HG03378 (cell line): ENCODE data around the gene MYH15.
"Not testable (repeated sequence)": the region's sequence is repeated elsewhere in the genome, so short reads cannot be mapped to it uniquely, and the experiment has no call there.

ENCODE experiments used
- ATAC-seq: cut with Tn5 transposase; IDR thresholded peaks from one replicate; pipeline ENCODE4 v1.9.1; 2021; ENCODE audit warnings: mild to moderate bottlenecking, moderate library complexity; ENCODE audit not compliant: unreplicated experiment

Gene MYH15

DNA sequence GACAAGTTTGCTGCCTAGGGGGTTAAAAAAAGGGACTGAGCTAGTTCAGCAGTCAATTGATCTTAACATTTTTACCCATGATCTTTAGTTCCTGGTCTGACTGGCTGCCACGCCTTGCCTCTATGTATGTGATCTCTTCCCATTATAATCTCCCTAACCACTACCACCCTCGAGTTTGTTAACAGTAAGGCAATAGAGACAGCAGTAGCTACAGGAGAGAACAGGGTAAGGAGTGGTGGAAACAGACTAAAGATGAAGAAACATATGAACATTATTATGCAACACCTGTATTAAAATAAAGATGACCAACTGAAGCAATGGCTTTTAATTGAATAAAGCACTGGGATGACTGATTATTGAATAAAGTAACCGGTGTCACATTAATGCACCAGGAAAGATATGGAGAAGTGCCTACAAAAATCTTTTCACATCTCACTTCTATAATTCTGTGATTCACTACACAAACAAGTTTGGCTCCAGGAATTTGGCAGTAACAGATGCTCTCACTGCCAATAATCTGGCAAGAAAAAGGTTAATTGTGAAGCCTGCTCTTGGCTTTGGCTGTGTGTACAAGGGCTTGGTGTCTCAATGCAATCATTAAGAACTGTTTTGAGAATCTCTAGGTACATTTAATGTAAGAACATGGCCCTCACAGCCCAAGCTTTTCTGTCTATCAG lies 118.3 kb downstream of the MYH15 start:
- ATAC-seq, result no peak

GRCh38 chr3:108389372-108389771 lies 121.0 kb downstream of the MYH15 start:
- no peak for ATAC-seq

- peak; percentile 85 for ATAC-seq
Measured at GRCh38 chr3:108388136-108389132, 122.0 kb downstream of the MYH15 start.

DNA sequence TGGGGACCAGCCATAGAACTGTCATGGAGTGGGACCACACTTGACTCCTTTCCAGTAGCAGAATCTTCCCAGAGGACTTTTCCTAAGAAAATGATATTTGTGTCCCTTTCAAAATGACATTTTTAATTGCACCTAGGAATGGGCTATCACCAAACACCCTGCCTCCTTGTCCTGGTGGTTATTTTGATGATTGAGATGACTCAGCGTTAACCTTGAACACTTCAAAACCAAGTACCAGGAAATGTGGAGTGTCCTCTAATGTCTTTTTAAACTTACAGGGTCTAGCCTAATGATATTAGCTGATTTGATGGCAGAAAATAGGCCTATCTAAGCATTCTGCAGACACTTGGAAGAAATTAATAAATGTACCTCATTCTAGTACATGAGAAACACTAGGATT lies 123.3 kb downstream of the MYH15 start:
- ATAC-seq, result no peak

- ATAC-seq, result no peak
Measured at GRCh38 chr3:108383306-108383705, 127.1 kb downstream of the MYH15 start.

GRCh38 chr3:108381529-108382140 lies 128.8 kb downstream of the MYH15 start:
- ATAC-seq, result no peak

DNA sequence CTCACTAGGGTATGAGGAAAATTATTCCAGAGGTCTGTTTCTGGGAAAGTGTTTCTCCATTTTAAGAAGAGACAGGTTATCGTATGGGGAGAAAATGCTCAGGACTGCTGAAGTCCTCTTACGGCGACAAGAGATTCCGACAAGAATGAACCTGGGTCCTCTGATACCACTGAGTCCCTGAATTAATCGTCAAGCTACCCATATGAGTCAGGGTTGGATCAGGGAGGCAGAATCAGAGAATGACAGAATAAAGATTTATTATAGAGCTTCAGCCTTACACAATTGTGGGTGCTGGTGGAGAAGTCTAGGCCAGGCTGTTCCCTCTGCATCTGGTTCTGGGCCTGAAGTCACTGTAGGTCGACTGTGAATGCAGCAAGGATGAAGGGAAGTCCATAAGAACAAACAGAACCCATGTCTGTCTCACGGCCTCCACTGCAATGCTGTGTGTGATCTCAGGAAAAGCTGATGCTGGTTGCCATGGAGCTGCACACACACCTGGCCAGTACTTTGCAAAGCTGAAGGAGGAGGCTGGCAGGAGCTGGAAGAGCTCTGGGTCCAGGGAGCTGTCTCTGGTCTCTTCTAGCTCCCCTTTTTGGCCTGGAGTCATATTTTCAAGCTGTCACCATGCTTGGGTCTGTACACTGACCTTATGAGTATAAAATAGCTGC lies 130.1 kb downstream of the MYH15 start:
- ATAC-seq, result no peak

DNA sequence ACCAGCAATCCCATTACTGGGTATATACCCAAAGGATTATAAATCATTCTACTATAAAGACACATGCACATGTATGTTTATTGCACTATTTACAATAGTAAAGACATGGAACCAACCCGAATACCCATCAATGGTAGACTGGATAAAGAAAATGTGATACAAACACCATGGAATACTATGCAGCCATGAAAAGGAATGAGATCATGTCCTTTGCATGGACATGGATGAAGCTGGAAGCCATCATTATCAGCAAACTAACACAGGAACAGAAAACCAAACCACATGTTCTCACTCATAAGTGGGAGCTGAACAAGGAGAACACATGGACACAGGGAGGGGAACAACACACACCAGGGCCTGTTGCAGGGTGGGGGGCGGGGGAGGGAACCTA lies 131.4 kb downstream of the MYH15 start:
- not testable (repeated sequence) for ATAC-seq

DNA sequence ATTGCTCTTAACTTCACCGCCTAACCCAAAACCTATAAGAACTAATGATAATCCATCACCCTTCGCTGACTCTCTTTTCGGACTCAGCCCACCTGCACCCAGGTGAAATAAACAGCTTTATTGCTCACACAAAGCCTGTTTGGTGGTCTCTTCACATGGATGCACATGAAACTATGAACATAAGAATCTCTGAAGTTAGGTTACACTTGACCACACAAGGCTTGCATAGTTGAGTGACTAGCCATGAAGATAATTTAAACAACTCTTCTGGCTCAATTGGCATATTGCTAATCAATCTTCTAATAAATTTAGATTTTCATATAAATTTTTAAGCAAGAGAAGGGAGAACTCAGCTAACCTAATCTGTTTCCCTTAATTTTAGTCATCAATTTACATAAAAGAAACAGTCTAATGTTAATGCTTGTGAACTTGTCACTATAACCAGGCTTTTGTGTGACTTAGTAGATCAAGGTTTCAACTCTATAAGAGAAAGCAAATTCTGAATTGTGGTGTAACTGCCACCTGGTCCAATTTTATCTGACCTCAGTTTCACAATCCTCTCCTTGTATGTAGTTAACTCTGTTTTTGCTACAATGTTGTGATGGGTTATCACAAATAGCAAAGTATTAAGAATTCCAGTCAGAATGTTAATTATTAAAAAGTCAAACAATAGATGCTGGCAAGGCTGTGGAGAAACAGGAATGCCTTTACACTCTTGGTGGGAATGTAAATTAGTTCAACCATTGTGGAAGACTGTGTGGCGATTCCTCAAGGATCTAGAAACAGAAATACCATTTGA lies 132.0 kb downstream of the MYH15 start:
- ATAC-seq, result peak; percentile 58

DNA sequence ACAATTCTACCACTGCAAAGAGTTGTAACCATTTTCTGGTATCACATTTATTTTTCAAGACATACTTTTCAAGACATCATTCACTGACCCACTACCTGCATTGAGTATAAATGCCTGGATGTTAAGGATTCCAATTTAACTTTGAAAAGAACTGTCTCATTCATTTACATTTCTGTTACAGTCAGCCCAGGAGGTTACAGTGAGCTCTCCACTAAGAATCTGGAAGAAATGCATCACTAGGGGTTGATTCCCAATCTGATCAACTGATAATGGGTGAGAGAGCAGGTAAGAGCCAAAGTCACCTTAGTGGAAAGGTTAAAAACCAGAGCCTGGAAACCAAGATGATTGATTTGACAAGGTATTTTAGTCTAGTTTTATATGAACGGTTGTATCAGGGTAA lies 133.0 kb downstream of the MYH15 start:
- ATAC-seq, result no peak

DNA sequence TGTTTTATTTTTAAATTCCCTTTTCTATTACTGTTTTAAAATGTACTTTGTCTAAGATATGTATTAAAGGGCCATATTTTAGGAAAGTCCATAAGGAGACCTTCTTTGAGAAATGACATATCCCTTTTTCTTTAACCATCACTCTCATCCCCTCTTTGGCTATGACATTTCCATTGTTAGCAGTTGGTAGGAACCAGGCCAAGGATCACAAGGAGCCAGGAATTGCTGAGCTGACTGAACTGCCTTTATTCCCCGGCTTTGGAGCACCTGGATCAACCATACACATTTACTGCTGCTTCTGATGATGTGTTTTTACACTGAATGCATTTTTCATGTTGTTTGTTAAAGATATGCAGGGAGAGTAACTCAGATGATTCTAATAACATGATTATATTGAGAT lies 134.4 kb downstream of the MYH15 start:
- ATAC-seq, result no peak

- no peak for ATAC-seq
Measured at GRCh38 chr3:108359011-108359410, 151.4 kb downstream of the MYH15 start.

- ATAC-seq, result no peak
Measured at GRCh38 chr3:108357042-108357441, 153.4 kb downstream of the MYH15 start.

GRCh38 chr3:108354562-108354961 lies 155.8 kb downstream of the MYH15 start:
- no peak for ATAC-seq

DNA sequence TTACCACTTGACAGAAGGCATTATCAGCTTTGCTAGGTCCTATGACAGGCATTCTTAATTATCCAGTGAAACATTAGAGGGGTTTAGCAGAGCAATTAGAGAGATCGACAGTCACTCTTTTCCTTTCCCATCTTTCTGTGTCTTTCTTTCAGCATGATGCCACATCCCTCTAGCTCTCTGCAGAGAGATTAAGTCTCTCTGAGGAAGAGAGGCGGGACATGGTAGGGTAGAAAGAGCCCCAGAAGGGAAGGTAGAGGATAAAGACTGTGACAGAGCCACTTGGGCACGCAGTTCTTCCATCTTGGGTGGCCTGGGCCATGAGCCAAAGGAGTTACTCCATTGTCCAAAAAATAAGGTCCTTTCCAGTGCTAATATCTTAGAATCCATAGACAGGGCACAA lies 158.2 kb downstream of the MYH15 start:
- no peak for ATAC-seq

DNA sequence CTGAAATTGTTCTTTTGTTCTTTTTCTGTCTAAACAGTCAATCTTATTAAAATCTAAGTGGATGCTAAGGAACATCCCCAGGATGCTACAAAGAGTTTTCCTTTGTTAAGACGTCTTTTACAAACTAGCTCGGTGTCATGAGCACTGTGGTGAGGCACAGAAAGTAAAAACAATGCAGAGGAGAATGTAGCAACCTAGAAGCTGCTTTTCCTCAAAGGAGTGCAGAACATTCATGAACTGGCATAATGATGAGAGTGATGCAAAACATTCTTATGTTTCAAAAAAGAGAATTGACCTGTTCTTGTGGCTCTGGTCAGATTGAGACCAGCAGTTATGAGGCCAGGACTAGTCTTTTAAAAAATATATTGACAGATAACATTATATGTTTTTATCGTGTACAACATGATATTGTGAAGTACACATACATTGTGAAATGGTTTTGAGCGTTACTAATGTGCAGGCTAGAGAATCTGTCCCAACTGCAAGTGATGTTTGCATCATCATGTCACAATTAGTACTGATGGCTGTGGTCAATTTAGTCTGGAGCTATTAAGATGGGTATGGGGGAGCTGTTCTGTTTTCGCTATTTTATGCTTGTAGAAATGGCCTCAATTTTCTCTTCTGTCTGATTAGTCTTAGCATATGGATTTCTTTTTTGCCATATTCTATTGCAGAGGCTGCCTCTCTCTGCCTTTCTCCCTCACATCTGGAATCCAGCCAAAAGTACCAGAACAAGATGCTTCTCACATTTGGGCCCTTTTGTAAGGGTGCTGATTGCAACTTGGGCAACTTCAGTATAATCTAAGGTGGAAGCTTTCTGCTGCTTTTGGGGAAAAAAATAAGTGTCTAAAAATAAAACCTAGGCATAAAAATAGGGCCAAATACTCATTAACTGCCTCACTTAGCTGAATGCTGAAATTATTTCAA lies 163.8 kb downstream of the MYH15 start:
- ATAC-seq, result no peak

DNA sequence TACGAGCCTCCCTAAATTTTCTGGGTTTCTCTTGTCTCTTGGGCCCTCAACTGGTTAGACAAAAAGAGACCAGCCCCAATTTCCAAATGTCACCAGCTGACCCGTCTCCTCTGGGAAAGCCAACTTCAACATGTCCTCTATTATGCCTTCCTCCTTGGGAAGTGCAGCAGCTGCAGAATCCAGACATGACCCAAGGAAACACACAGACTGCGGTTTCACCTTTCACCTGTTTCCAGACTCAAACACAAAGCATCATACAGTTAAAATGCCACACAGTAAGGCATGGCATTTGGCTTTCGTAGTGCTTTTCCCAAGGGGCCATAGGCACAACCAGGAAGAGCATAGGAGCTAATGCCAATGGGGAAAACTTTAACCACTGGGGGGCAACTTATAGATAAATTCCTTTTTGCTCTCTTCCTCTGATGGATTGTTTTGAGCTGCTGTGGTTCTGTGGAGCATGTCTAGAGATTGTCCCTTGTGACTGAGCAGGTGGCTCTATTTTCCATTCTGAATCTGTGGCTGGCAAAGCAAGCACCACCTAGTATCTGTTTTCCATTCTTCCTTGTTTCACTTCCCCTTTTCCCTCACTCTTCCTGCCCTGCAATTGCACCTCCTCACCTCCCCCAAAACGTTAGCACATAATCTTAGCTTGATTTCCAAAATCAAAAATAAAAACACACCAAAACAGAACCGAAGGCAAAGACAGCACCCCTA lies 164.7 kb downstream of the MYH15 start:
- ATAC-seq, result no peak

DNA sequence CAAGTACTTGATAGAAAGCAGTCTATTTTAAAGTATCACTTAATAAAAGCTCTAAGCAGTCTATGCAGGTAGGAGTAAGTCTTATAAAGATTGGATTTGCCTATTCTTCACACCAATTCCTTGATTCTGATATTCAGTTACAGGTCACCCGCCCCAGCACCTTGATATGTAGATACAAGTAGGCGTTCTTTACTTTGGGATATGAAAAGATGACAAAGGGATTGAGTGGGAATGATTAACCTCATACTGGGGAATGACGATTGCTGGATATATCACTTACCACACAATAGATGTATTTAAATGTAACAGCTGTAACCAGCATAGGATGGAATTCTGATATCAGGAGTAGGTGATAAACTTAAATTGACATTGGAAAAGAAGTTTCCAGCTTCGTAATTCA lies 166.9 kb downstream of the MYH15 start:
- ATAC-seq, result no peak
